H9 (cell line): Measurements from ENCODE around the gene FAM13A. TPM values are rescaled to one million over a fixed set of nuclear protein-coding genes. Genes with fewer than 3 reads are reported as not detected.
A peak's percentile ranks its signal among the peaks of the same experiment; 100 is the strongest.

ENCODE experiments used
- DNase-seq: peaks from one replicate; pipeline ENCODE4 v3.0.0-alpha.2; 2017
- H2AFZ ChIP-seq: one replicate; pipeline ENCODE4 v1.6.1; 2013; ENCODE audit warnings: mild to moderate bottlenecking, low read length, control low read depth, moderate library complexity
- H2AK5ac ChIP-seq: 2 replicates; pipeline ENCODE4 v1.6.1; 2013; ENCODE audit warnings: low read length, control low read depth, mixed read lengths; ENCODE audit not compliant: insufficient read length
- H2BK120ac ChIP-seq: one replicate; pipeline ENCODE4 v1.6.1; 2013; ENCODE audit warnings: low read depth, mild to moderate bottlenecking, low read length, control low read depth, inconsistent platforms; ENCODE audit not compliant: poor library complexity, severe bottlenecking
- H2BK12ac ChIP-seq: 2 replicates; pipeline ENCODE4 v1.6.1; 2013; ENCODE audit warnings: low read length, control low read depth, mixed read lengths, low read depth; ENCODE audit not compliant: insufficient read length
- H2BK15ac ChIP-seq: 2 replicates; pipeline ENCODE4 v1.6.1; 2013; ENCODE audit warnings: low read depth, low read length, control low read depth
- H2BK20ac ChIP-seq: one replicate; pipeline ENCODE4 v1.6.1; 2013; ENCODE audit warnings: low read depth, mild to moderate bottlenecking, low read length, control low read depth, inconsistent platforms; ENCODE audit not compliant: poor library complexity, severe bottlenecking
- H2BK5ac ChIP-seq: 2 replicates; pipeline ENCODE4 v1.6.1; 2013; ENCODE audit warnings: low read length, control low read depth, mixed read lengths; ENCODE audit not compliant: insufficient read length
- H3K14ac ChIP-seq: 2 replicates; pipeline ENCODE4 v1.6.1; 2013; ENCODE audit warnings: low read length, control low read depth; ENCODE audit not compliant: insufficient read depth
- H3K18ac ChIP-seq: 2 replicates; pipeline ENCODE4 v1.6.1; 2013; ENCODE audit warnings: low read depth, mild to moderate bottlenecking, mixed read lengths, low read length, control low read depth; ENCODE audit not compliant: insufficient read length
- H3K23ac ChIP-seq: 2 replicates; pipeline ENCODE4 v1.6.1; 2013; ENCODE audit warnings: low read length, control low read depth, mixed read lengths, low read depth; ENCODE audit not compliant: insufficient read length
- H3K23me2 ChIP-seq: 2 replicates; pipeline ENCODE4 v1.6.1; 2013; ENCODE audit warnings: low read depth, mild to moderate bottlenecking, mixed read lengths, low read length, control low read depth; ENCODE audit not compliant: insufficient read length, poor library complexity, severe bottlenecking
- H3K27ac ChIP-seq: 2 replicates; pipeline ENCODE4 v1.5.1; 2013; ENCODE audit warnings: low read length, control low read depth, mixed read lengths, low read depth; ENCODE audit not compliant: insufficient read length
- H3K27me3 ChIP-seq: 2 replicates; pipeline ENCODE4 v1.6.1; 2013; ENCODE audit warnings: low read length, control low read depth, inconsistent platforms; ENCODE audit not compliant: insufficient read depth
- H3K4ac ChIP-seq: 2 replicates; pipeline ENCODE4 v1.6.1; 2013; ENCODE audit warnings: low read depth, mild to moderate bottlenecking, control low read depth, inconsistent platforms, low read length, moderate library complexity
- H3K4me1 ChIP-seq: 2 replicates; pipeline ENCODE4 v1.6.1; 2013; ENCODE audit warnings: low read length, control low read depth, inconsistent platforms; ENCODE audit not compliant: insufficient read depth
- H3K4me2 ChIP-seq: 2 replicates; pipeline ENCODE4 v1.6.1; 2013; ENCODE audit warnings: low read length, control low read depth, mixed read lengths; ENCODE audit not compliant: insufficient read length, insufficient read depth
- H3K56ac ChIP-seq: 2 replicates; pipeline ENCODE4 v1.6.1; 2013; ENCODE audit warnings: low read depth, mild to moderate bottlenecking, mixed read lengths, low read length, control low read depth; ENCODE audit not compliant: insufficient read length
- H3K79me1 ChIP-seq: 2 replicates; pipeline ENCODE4 v1.6.1; 2013; ENCODE audit warnings: low read depth, mild to moderate bottlenecking, moderate library complexity, low read length, control low read depth, inconsistent platforms; ENCODE audit not compliant: insufficient read depth, poor library complexity, severe bottlenecking
- H3K79me2 ChIP-seq: 2 replicates; pipeline ENCODE4 v1.6.1; 2013; ENCODE audit warnings: low read length, control low read depth, inconsistent platforms; ENCODE audit not compliant: insufficient read depth
- H3K9ac ChIP-seq: 2 replicates; pipeline ENCODE4 v1.6.1; 2013; ENCODE audit warnings: low read length, control low read depth, mixed read lengths; ENCODE audit not compliant: insufficient read length; ENCODE audit errors: extremely low read depth
- H3K9me3 ChIP-seq: one replicate; pipeline ENCODE4 v1.6.1; 2013; ENCODE audit warnings: low read depth, low read length, inconsistent platforms; ENCODE audit not compliant: control insufficient read depth
- H3T11ph ChIP-seq: one replicate; pipeline ENCODE4 v1.6.1; 2013; ENCODE audit warnings: mild to moderate bottlenecking, low read length, control low read depth, inconsistent platforms
- H4K20me1 ChIP-seq: one replicate; pipeline ENCODE4 v1.6.1; 2013; ENCODE audit not compliant: control insufficient read depth, insufficient read length, insufficient read depth
- H4K5ac ChIP-seq: 2 replicates; pipeline ENCODE4 v1.6.1; 2013; ENCODE audit warnings: low read depth, mild to moderate bottlenecking, mixed read lengths, low read length, control low read depth; ENCODE audit not compliant: insufficient read length
- H4K8ac ChIP-seq: replicated peaks from 2 replicates; pipeline ENCODE4 v1.6.1; 2013; ENCODE audit warnings: low read length, control low read depth, mixed read lengths, low read depth; ENCODE audit not compliant: insufficient read length
- H4K91ac ChIP-seq: 2 replicates; pipeline ENCODE4 v1.6.1; 2013; ENCODE audit warnings: low read depth, mild to moderate bottlenecking, moderate library complexity, mixed read lengths, low read length, control low read depth; ENCODE audit not compliant: insufficient read length
- H3K27ac Mint-ChIP-seq, 3 experiments: 2 replicates in 2 of 3; 3 replicates in 1 of 3; pipeline ENCODE4 v1.8.0; 2020 to 2021; ENCODE audit warnings: mixed read lengths in 3 of 3, mild to moderate bottlenecking in 1 of 3, moderate library complexity in 1 of 3
- H3K27me3 Mint-ChIP-seq: 2 replicates; pipeline ENCODE4 v1.8.0; 2021; ENCODE audit warnings: low read depth, mild to moderate bottlenecking, moderate library complexity, mixed read lengths
- H3K36me3 Mint-ChIP-seq, 3 experiments: 2 replicates in 2 of 3; 3 replicates in 1 of 3; pipeline ENCODE4 v1.8.0; 2020 to 2021; ENCODE audit warnings: low read depth in 3 of 3, mixed read lengths in 3 of 3; ENCODE audit not compliant: insufficient read depth in 1 of 3
- H3K4me1 Mint-ChIP-seq, 2 experiments: 2 replicates each; pipeline ENCODE4 v1.8.0; 2020; ENCODE audit warnings: mixed read lengths in 2 of 2
- H3K4me3 Mint-ChIP-seq, 2 experiments: 2 replicates in 1 of 2; 3 replicates in 1 of 2; pipeline ENCODE4 v1.8.0; 2020 to 2021; ENCODE audit warnings: mild to moderate bottlenecking in 2 of 2, mixed read lengths in 2 of 2, moderate library complexity in 1 of 2
- H3K9me3 Mint-ChIP-seq, 2 experiments: 2 replicates in 1 of 2; 3 replicates in 1 of 2; pipeline ENCODE4 v1.8.0; 2020; ENCODE audit warnings: mild to moderate bottlenecking in 2 of 2, mixed read lengths in 2 of 2, moderate library complexity in 1 of 2
- WGBS: extraction: QIAGEN DNeasy Blood & Tissue Kit; methylation state at CpG from one replicate; pipeline ENCODE4 v1.1.7; 2013; ENCODE audit warnings: missing lambda C conversion rate, low lambda C conversion rate, mixed read lengths; ENCODE audit not compliant: insufficient read length; ENCODE audit errors: extremely low coverage; 5-methylcytosine and 5-hydroxymethylcytosine counted together
- total RNA-seq: library from RNA; stranded (reverse); gene quantifications from 2 replicates; pipeline ENCODE4 v1.2.1, GENCODE V29; 2021
- TF ChIP-seq, protein P1 (sequence below): fragments of 200-600 bp; sonication (generic); conservative IDR thresholded peaks from 3 replicates; pipeline ENCODE4 v1.8.0; 2021; ENCODE audit warnings: antibody characterized with exemption, mild to moderate bottlenecking

Gene FAM13A
- total RNA-seq, 1 experiment from 2014 or later = 12.7 TPM

DNA sequence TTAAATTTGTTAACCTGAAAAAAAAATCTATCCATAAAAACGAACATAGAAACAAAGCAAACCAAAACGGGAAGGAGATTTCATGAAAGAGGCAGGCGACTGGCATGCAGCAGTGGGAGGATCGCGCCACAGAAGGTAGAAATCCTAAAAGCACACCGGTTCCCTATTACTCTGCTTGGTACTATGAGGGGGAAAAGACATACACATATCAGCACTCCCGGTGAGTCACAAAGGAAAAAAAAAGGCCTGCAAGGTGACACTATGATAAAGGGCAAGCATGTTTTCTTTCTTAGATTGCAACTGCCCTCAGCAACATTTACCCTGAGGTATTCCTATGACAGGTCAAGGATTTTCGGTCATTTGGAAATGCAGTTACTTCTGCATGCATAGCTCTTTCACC lies 298.7 kb downstream of the FAM13A start:
- Histone ChIP-seq H3K23ac (no peak overlapping the region), H2BK15ac (no peak overlapping the region), H4K8ac (no peak overlapping the region), H3K79me1 (no peaks in the 10 kb centered on the region), H2BK120ac (no peak overlapping the region), H3K4me2 (no peak overlapping the region), H3K9ac (no peak overlapping the region), H2AFZ (no peak overlapping the region), H3K27ac (no peak overlapping the region), H4K91ac (no peak overlapping the region), H3K9me3 (no peaks in the 10 kb centered on the region), H4K5ac (no peak overlapping the region), H2BK20ac (no peak overlapping the region), H3K14ac (no peak overlapping the region), H3T11ph (no peak overlapping the region), H3K56ac (no peak overlapping the region), H3K4ac (no peak overlapping the region), H2AK5ac (no peak overlapping the region), H2BK5ac (no peak overlapping the region), H2BK12ac (no peak overlapping the region), H3K18ac (no peak overlapping the region), H4K20me1 (no peaks in the 10 kb centered on the region), H3K4me1 (peaks cover 2% of the 10 kb centered on the region; the same call in 1 of the 2 replicates), H3K23me2 (no peaks in the 10 kb centered on the region), H3K27me3 (no peaks in the 10 kb centered on the region), H3K79me2 (no peaks in the 10 kb centered on the region)
- Mint-ChIP-seq H3K27ac (peak overlapping the region in 2 of 3 experiments; percentile 37 to 79; a peak in 4 of 7 replicates), H3K27me3 (no peaks in the 10 kb centered on the region), H3K4me3 (0 out of 5 replicates have a peak overlapping the region, but pooled peaks of 1 of the 2 experiments have one; percentile 1), H3K4me1 (peaks cover 24 to 31% of the 10 kb centered on the region in 2 experiments), H3K36me3 (peaks cover 0 to 2% (median 0%) of the 10 kb centered on the region in 3 experiments; a peak in 1 of 7 replicates), H3K9me3 (no peaks in the 10 kb centered on the region)
- TF ChIP-seq, protein P1, sequence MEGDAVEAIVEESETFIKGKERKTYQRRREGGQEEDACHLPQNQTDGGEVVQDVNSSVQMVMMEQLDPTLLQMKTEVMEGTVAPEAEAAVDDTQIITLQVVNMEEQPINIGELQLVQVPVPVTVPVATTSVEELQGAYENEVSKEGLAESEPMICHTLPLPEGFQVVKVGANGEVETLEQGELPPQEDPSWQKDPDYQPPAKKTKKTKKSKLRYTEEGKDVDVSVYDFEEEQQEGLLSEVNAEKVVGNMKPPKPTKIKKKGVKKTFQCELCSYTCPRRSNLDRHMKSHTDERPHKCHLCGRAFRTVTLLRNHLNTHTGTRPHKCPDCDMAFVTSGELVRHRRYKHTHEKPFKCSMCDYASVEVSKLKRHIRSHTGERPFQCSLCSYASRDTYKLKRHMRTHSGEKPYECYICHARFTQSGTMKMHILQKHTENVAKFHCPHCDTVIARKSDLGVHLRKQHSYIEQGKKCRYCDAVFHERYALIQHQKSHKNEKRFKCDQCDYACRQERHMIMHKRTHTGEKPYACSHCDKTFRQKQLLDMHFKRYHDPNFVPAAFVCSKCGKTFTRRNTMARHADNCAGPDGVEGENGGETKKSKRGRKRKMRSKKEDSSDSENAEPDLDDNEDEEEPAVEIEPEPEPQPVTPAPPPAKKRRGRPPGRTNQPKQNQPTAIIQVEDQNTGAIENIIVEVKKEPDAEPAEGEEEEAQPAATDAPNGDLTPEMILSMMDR = no peak
- no peak for DNase-seq
- WGBS = no CpG with 5 or more reads among the region's 8 CpGs
